Vagina (tissue), 2 donors: Measurements from ENCODE around the gene SLC29A2. TPM values are rescaled to one million over a fixed set of nuclear protein-coding genes. Genes with fewer than 3 reads are reported as not detected.

Source experiments
- DNase-seq, 2 donors: peaks; one replicate each; pipeline ENCODE4 v3.0.0-alpha.2; 2017; ENCODE audit errors: extremely low spot score in 2 of 2
- H3K27ac ChIP-seq: fragments of 200-600 bp; sonication (generic); one replicate; pipeline ENCODE4 v1.5.1; 2019
- H3K27me3 ChIP-seq: fragments of 200-600 bp; sonication (generic); one replicate; pipeline ENCODE4 v1.5.1; 2019
- H3K36me3 ChIP-seq, 2 donors: fragments of 200-600 bp; sonication (generic); one replicate each; pipeline ENCODE4 v1.5.1; 2017 to 2019
- H3K4me1 ChIP-seq: fragments of 200-600 bp; sonication (generic); one replicate; pipeline ENCODE4 v1.5.1; 2019
- H3K4me3 ChIP-seq, 2 donors: fragments of 200-600 bp; sonication (generic); 1 replicate in 1 of 2; 2 replicates in 1 of 2; pipeline ENCODE4 v1.5.1; 2016 to 2019
- H3K9me3 ChIP-seq: fragments of 200-600 bp; sonication (generic); one replicate; pipeline ENCODE4 v1.5.1; 2019
- POLR2A ChIP-seq, 2 donors: fragments of 450-650 bp; IDR thresholded peaks; one replicate each; pipeline ENCODE4 v1.6.1; 2017; ENCODE audit warnings: antibody characterized with exemption in 2 of 2, mild to moderate bottlenecking in 2 of 2, moderate library complexity in 2 of 2
- POLR2AphosphoS5 ChIP-seq, 2 donors: sonication (generic); formaldehyde crosslinking; IDR thresholded peaks; one replicate each; pipeline ENCODE4 v1.9.0; 2017; ENCODE audit warnings: antibody characterized with exemption in 2 of 2, mild to moderate bottlenecking in 2 of 2, low read depth in 1 of 2; ENCODE audit not compliant: insufficient read depth in 1 of 2
- intact Hi-C: fragments of 100-400 bp; cut with DNase I; formaldehyde crosslinking; loops from one replicate; pipeline ENCODE4 v1.15.1; 2023
- total RNA-seq: library from RNA; depleted of rRNA; stranded (reverse); fragments of >200 nt; gene quantifications from one replicate; pipeline ENCODE4 v1.2.3, GENCODE V29; 2016
- TF ChIP-seq, protein P1 (sequence below), 3 experiments: fragments of 450-650 bp in 2 of 3; fragments of 200-600 bp in 1 of 3; sonication (generic) in 1 of 3; IDR thresholded peaks; one replicate each; pipeline ENCODE4 v1.5.1; 2017 to 2019; ENCODE audit warnings: antibody characterized with exemption in 3 of 3, mild to moderate bottlenecking in 2 of 3, moderate library complexity in 2 of 3

The SLC29A2 gene
- total RNA-seq, 1 donor from 2014 or later, result 4.2 TPM

- H3K36me3 ChIP-seq, result peaks cover 0 to 46% of the 10 kb centered on the region in 2 donors
- DNase-seq, result no peak
- H3K9me3 ChIP-seq, result no peaks in the 10 kb centered on the region
- no peak overlapping the region for H3K4me3 ChIP-seq
- no peak for TF ChIP-seq POLR2AphosphoS5 (IDR thresholded peaks at IDR 0.05; ENCODE audit: insufficient read depth in 1 of 2, low read depth in 1 of 2)
- TF ChIP-seq, protein P1, sequence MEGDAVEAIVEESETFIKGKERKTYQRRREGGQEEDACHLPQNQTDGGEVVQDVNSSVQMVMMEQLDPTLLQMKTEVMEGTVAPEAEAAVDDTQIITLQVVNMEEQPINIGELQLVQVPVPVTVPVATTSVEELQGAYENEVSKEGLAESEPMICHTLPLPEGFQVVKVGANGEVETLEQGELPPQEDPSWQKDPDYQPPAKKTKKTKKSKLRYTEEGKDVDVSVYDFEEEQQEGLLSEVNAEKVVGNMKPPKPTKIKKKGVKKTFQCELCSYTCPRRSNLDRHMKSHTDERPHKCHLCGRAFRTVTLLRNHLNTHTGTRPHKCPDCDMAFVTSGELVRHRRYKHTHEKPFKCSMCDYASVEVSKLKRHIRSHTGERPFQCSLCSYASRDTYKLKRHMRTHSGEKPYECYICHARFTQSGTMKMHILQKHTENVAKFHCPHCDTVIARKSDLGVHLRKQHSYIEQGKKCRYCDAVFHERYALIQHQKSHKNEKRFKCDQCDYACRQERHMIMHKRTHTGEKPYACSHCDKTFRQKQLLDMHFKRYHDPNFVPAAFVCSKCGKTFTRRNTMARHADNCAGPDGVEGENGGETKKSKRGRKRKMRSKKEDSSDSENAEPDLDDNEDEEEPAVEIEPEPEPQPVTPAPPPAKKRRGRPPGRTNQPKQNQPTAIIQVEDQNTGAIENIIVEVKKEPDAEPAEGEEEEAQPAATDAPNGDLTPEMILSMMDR (IDR thresholded peaks at IDR 0.05), result no peak
- no peak for TF ChIP-seq POLR2A (IDR thresholded peaks at IDR 0.05)
- H3K27me3 ChIP-seq, result no peaks in the 10 kb centered on the region
- intact Hi-C loops, result no loop called here
- H3K4me1 ChIP-seq, result peaks cover 54% of the 10 kb centered on the region
- H3K27ac ChIP-seq, result no peak overlapping the region
Observed at GRCh38 chr11:66338276-66339161, 33.0 kb downstream of the SLC29A2 start.

- intact Hi-C loops, result no loop called here
- peak overlapping the region in 1 of 2 donors; percentile 52 for H3K4me3 ChIP-seq
- H3K27ac ChIP-seq, result peak overlapping the region; percentile 67
- no peaks in the 10 kb centered on the region for H3K27me3 ChIP-seq
- no peak for DNase-seq
- TF ChIP-seq POLR2AphosphoS5 (IDR thresholded peaks at IDR 0.05; ENCODE audit: insufficient read depth in 1 of 2, low read depth in 1 of 2) (no peak), POLR2A (IDR thresholded peaks at IDR 0.05) (no peak)
- TF ChIP-seq, protein P1 (IDR thresholded peaks at IDR 0.05), result no peak
- peaks cover 49% of the 10 kb centered on the region for H3K4me1 ChIP-seq
- no peaks in the 10 kb centered on the region for H3K9me3 ChIP-seq
- H3K36me3 ChIP-seq, result peaks cover 0 to 51% of the 10 kb centered on the region in 2 donors
Observed at GRCh38 chr11:66337103-66337899, 34.3 kb downstream of the SLC29A2 start.

GRCh38 chr11:66336234-66337102, 35.1 kb downstream of the SLC29A2 start, which contains the start of gene RIN1:
TSS of gene RIN1 (minus strand) at chr11:66336434. CDS start at chr11:66336402, 32 bp downstream.
- intact Hi-C loops, result no loop called here
- DNase-seq, result no peak
- Histone ChIP-seq H3K36me3 (peaks cover 0 to 44% of the 10 kb centered on the region in 2 donors), H3K27me3 (no peaks in the 10 kb centered on the region), H3K4me3 (peak within 1 kb of the TSS; percentile 52 to 59), H3K9me3 (no peaks in the 10 kb centered on the region), H3K27ac (peak within 1 kb of the TSS; percentile 67), H3K4me1 (peaks cover 49% of the 10 kb centered on the region)
- TF ChIP-seq, protein P1 (IDR thresholded peaks at IDR 0.05), result peak in 2 of 3 experiments; percentile 25 to 35
- no peak for TF ChIP-seq POLR2A (IDR thresholded peaks at IDR 0.05)
- TF ChIP-seq POLR2AphosphoS5 (IDR thresholded peaks at IDR 0.05; ENCODE audit: insufficient read depth in 1 of 2, low read depth in 1 of 2), result peak; percentile 9 to 86

GRCh38 chr11:66335531-66336233, 35.9 kb downstream of the SLC29A2 start:
- TF ChIP-seq POLR2A (IDR thresholded peaks at IDR 0.05) (no peak), POLR2AphosphoS5 (IDR thresholded peaks at IDR 0.05; ENCODE audit: insufficient read depth in 1 of 2, low read depth in 1 of 2) (no peak)
- TF ChIP-seq, protein P1 (IDR thresholded peaks at IDR 0.05), result no peak
- Histone ChIP-seq H3K27me3 (no peaks in the 10 kb centered on the region), H3K4me3 (peak overlapping the region; percentile 52 to 59), H3K27ac (peak overlapping the region; percentile 67), H3K4me1 (peaks cover 49% of the 10 kb centered on the region), H3K9me3 (no peaks in the 10 kb centered on the region), H3K36me3 (peaks cover 0 to 36% of the 10 kb centered on the region in 2 donors)
- DNase-seq, result no peak
- intact Hi-C loops, result no loop called here
